Measurements from ENCODE around the gene ANTXR2.
"Not testable (repeated sequence)": the region's sequence is repeated elsewhere in the genome, so short reads cannot be mapped to it uniquely, and the experiment has no call there.

The ANTXR2 gene

GRCh38 chr4:80004319-80004718 lies 68.7 kb downstream of the ANTXR2 start:
- no peak overlapping the region for H3K4me3 ChIP-seq (replicated peaks in 1 of 2; ENCODE audit: low read depth in 2 of 2, low read length in 2 of 2)
- no peak for DNase-seq (ENCODE audit: low read depth in 2 of 2)
- no peak for TF ChIP-seq CTCF (IDR thresholded peaks at IDR 0.05; ENCODE audit: low read depth, low read length)

- DNase-seq (ENCODE audit: low read depth in 2 of 2), result not testable (repeated sequence)
Observed at GRCh38 chr4:80002559-80002958, 70.5 kb downstream of the ANTXR2 start.

GRCh38 chr4:79999048-79999447 lies 74.0 kb downstream of the ANTXR2 start:
- not testable (repeated sequence) for DNase-seq (ENCODE audit: low read depth in 2 of 2); H3K4me3 ChIP-seq (replicated peaks in 1 of 2; ENCODE audit: low read depth in 2 of 2, low read length in 2 of 2)

More at GRCh38 chr4:80002559-80002958, 70.5 kb downstream of the ANTXR2 start:
- H3K4me3 ChIP-seq (replicated peaks in 1 of 2; ENCODE audit: low read depth in 2 of 2, low read length in 2 of 2), result not testable (repeated sequence)

- no peak overlapping the region for H3K4me3 ChIP-seq (replicated peaks in 1 of 2; ENCODE audit: low read depth in 2 of 2, low read length in 2 of 2)
- DNase-seq (ENCODE audit: low read depth in 2 of 2), result no peak
- no peak for TF ChIP-seq CTCF (IDR thresholded peaks at IDR 0.05; ENCODE audit: low read depth, low read length)
Observed at GRCh38 chr4:79998201-79998600, 74.8 kb downstream of the ANTXR2 start.

GRCh38 chr4:79996851-79997250 lies 76.2 kb downstream of the ANTXR2 start:
- TF ChIP-seq CTCF (IDR thresholded peaks at IDR 0.05; ENCODE audit: low read depth, low read length), result no peak
- peak in 1 of 2 donors; percentile 30 for DNase-seq (ENCODE audit: low read depth in 2 of 2)
- no peak overlapping the region for H3K4me3 ChIP-seq (replicated peaks in 1 of 2; ENCODE audit: low read depth in 2 of 2, low read length in 2 of 2)

- no peak overlapping the region for H3K4me3 ChIP-seq (replicated peaks in 1 of 2; ENCODE audit: low read depth in 2 of 2, low read length in 2 of 2)
- no peak for TF ChIP-seq CTCF (IDR thresholded peaks at IDR 0.05; ENCODE audit: low read depth, low read length)
- DNase-seq (ENCODE audit: low read depth in 2 of 2), result no peak
Observed at GRCh38 chr4:79993476-79993875, 79.6 kb downstream of the ANTXR2 start.

GRCh38 chr4:79991601-79992000 lies 81.4 kb downstream of the ANTXR2 start:
- no peak for TF ChIP-seq CTCF (IDR thresholded peaks at IDR 0.05; ENCODE audit: low read depth, low read length)
- DNase-seq (ENCODE audit: low read depth in 2 of 2), result no peak

GRCh38 chr4:79991100-79991499 lies 81.9 kb downstream of the ANTXR2 start:
- DNase-seq (ENCODE audit: low read depth in 2 of 2), result not testable (repeated sequence)

More at GRCh38 chr4:79991601-79992000, 81.4 kb downstream of the ANTXR2 start:
- H3K4me3 ChIP-seq (replicated peaks in 1 of 2; ENCODE audit: low read depth in 2 of 2, low read length in 2 of 2), result no peak overlapping the region

More at GRCh38 chr4:79991100-79991499, 81.9 kb downstream of the ANTXR2 start:
- H3K4me3 ChIP-seq (replicated peaks in 1 of 2; ENCODE audit: low read depth in 2 of 2, low read length in 2 of 2), result not testable (repeated sequence)

Data from cardiac fibroblast (primary cell).